Measurements from ENCODE around the gene WDR45. TPM values are rescaled to one million over a fixed set of nuclear protein-coding genes. Genes with fewer than 3 reads are reported as not detected.

WDR45 gene
- 25.5 and 25.7 TPM in 2 replicates for total RNA-seq

DNA sequence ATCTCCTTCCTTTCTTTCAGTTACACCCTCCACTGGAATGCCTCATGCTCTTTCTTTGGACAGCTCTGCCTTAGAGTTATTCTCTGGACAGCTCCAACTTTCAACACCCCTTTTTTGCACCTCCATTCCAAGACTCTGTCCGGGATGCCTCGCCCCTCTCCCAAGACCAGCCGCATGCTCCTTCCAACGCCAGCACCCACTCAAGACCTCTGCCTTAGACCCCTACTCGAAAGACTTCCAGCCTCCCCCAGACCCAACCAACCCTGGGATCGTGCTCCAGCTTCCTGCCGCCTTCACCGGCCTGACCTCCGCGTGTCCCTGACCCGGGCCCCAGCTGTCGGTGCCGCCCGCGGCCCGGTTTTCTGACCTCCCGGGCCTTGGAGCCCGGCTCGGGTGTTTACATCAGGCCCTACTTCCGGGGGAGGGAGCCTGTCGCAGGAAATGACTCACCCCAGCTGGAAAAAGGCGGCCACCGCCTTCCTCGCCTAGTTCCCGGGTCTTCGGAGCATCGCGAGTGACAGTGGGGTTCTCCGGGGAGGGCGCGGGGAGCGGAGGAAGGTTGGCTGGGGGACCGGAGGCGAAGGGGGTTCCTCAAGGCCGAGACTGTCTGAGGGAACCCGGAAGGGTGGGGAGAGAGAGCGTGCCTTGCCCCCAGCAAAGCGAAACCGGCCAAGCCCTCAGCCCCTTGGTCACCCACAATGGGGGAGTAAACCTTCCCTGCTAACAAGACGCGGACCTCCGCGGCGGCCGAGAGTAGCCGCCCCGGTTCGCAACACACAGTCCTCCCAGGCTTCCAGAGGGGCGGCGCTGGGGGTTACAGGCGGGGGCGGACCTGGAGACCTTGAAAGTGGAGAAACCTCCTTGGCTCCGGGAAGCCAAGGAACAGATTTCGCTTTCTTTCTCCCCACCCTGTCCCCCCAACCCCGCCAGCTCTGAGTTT, at the start of gene WDR45:
Gene WDR45, minus strand, starts transcription at position 399 of the 940 bp plus-strand sequence. CDS start 1,792 bp downstream, outside the sequence.

DNA sequence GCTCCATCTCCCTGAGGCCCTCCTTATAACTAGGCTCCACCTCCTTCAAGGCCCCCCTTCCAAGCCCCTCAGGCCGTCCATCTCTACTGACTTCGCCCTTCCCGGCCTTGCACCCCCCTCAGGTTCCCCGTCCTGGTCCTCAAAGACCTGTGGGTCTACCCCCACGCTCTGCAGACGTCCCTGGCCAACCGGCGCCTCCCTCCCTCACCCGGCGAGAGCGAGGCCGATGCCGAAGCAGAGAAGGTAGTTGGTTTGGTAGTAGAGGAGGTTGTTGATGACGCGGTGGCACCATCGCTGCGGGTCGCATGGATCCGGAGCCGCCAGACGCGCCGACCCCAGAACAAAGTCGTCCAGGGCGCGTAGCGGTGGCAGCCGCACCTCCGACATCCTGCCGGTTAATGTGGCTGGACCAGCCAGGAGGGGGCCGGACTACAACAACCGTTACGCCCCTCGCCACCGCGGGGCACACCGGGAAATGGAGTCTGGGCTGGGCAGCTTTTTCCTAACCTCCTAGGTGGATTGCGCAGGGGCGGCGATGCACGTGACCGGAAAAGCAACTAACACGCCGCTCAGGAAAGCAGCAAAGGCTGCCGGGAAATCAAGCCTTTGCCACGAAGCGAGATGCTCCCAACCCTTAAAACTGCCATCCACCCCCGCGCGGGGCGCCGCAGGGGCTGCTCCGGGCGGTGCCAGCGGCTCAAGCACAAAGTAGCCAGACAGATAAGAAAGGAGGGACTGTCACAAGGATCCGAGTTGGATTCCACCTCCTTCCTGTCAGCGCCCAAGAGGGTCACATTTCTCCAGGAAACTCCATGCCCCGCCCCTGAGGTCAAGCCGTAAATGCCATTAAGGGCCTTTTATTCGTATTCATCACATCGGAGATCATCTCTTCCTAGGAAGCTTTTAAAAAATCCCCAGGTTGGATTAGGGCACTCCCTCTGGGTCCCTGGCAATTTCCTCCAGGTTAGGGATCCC, 5.8 kb downstream of the WDR45 start, which contains the start of gene PRAF2:
Gene PRAF2, minus strand, starts transcription at position 402 of the 975 bp plus-strand sequence. Its CDS starts 15 bp downstream, at position 387.

DNA sequence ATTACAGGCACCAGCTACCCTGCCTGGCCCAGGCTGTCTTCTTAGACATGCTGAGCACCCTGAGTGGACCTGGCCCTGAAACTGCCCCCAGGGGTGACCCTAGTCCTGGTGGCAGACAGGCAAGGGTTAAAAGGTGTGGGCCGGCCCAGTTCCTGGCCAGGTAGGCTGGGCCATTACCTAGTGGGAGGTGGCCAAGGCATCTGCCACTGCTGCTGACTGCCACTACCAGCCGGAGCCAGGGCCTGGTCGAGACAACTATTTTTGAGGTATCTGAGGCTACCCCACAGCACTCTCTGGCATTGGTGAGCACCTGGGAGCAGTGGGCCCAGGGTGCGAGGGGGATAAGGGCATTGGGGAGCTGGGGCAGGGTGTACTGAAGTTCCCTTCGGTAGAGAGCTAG, 20.9 kb downstream of the WDR45 start, which contains the start of gene CCDC120:
Gene CCDC120, plus strand, starts transcription at position 206 of the 400 bp plus-strand sequence. CDS start 3,043 bp downstream, outside the sequence.

GRCh38 chrX:49043220-49043986, 36.3 kb downstream of the WDR45 start, which contains the start of gene TFE3:
TSS of gene TFE3 (minus strand) at chrX:49043357. CDS start at chrX:49043226, 131 bp downstream.

Small RNA genes lying within 50 kb of the gene (small RNA-seq; reads per million reads assigned to genes)
- not detected for gene RNU4-52P

Other genes with a start within 250 kb of the WDR45 start
- not detected in 2 replicates for gene PCSK1N, start 244.3 kb downstream of the WDR45 start, total RNA-seq
- 16.8 and 19.9 TPM in 2 replicates for gene TIMM17B, start 182.1 kb downstream of the WDR45 start, total RNA-seq
- 46.6 and 49.9 TPM in 2 replicates for gene PQBP1, start 182.0 kb downstream of the WDR45 start, total RNA-seq
- 13.0 and 14.1 TPM in 2 replicates for gene SLC35A2, start 168.2 kb downstream of the WDR45 start, total RNA-seq
- gene PIM2, start 160.9 kb downstream of the WDR45 start, total RNA-seq: 5.6 and 7.4 TPM in 2 replicates
- 25.0 and 27.6 TPM in 2 replicates for gene OTUD5, start 122.3 kb downstream of the WDR45 start, total RNA-seq
- 0.13 and 0.36 TPM in 2 replicates for gene KCND1, start 108.0 kb downstream of the WDR45 start, total RNA-seq
- 17.4 and 21.1 TPM in 2 replicates for gene GRIPAP1, start 77.6 kb downstream of the WDR45 start, total RNA-seq
- 25.9 and 36.5 TPM in 2 replicates for gene TFE3, start 36.5 kb downstream of the WDR45 start, total RNA-seq
- 1.1 and 1.2 TPM in 2 replicates for gene CCDC120, start 20.9 kb downstream of the WDR45 start, total RNA-seq
- 7.8 and 12.3 TPM in 2 replicates for gene PRAF2, start 5.9 kb downstream of the WDR45 start, total RNA-seq
- gene GPKOW, start 43.8 kb upstream of the WDR45 start, total RNA-seq: 17.8 and 19.5 TPM in 2 replicates
- gene MAGIX, start 82.9 kb upstream of the WDR45 start, total RNA-seq: 0.36 and 0.40 TPM in 2 replicates
- gene PLP2, start 92.0 kb upstream of the WDR45 start, total RNA-seq: 56.9 and 83.6 TPM in 2 replicates
- 4.8 and 7.5 TPM in 2 replicates for gene PRICKLE3, start 106.5 kb upstream of the WDR45 start, total RNA-seq
- gene SYP, start 120.3 kb upstream of the WDR45 start, total RNA-seq: 0.13 and 0.36 TPM in 2 replicates
- gene CACNA1F, start 153.5 kb upstream of the WDR45 start, total RNA-seq: not detected in 2 replicates
- gene CCDC22, start 155.6 kb upstream of the WDR45 start, total RNA-seq: 12.0 and 14.7 TPM in 2 replicates
- not detected in 2 replicates for gene FOXP3, start 184.8 kb upstream of the WDR45 start, total RNA-seq
- gene PPP1R3F, start 189.9 kb upstream of the WDR45 start, total RNA-seq: 0.93 and 1.9 TPM in 2 replicates
- gene GAGE10, start 223.8 kb upstream of the WDR45 start, total RNA-seq: not detected in 2 replicates
- not detected in 2 replicates for gene GAGE12J, start 242.2 kb upstream of the WDR45 start, total RNA-seq

Data from thoracic aorta endothelial cell (primary cell).